ENCODE data around the gene ISCA1. TPM values are rescaled to one million over a fixed set of nuclear protein-coding genes. Genes with fewer than 3 reads are reported as not detected.
A peak's percentile ranks its signal among the peaks of the same experiment; 100 is the strongest.

ISCA1 gene
- total and polyA plus RNA-seq, 3 donors from 2014 or later = 40.9 to 66.2 (median 48.3) TPM

DNA sequence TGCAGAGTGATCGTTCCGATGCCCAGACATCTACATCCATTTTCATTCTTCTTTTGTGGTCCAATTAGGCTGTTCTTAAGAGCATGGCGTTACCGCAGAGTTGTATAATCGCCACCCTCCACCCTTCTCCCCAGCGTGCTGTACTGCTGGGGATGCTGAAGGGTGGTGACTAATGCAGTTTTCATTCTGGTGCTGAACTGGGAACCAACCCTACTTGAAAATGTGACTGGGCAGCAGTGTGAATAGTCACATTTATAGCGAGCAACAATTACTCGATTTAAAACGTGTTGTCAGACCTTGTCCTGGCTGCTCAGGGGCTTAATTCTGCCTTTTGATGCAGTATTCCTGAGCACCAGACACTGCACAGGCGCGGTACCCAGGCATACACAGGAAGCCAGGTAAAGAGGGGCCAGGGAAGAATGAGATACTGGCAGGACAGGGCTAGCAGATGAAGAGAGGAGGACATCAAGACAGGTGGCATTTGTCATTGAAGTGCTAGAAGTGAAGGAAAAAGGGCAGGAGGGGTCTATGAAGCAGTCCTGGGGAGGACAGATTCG, 719 bp upstream of the ISCA1 start:
- TF ChIP-seq POLR2A (IDR thresholded peaks at IDR 0.05) (no peak), CTCF (IDR thresholded peaks at IDR 0.05) (no peak)
- Histone ChIP-seq H3K27ac (peak overlapping the region; percentile 93 to 99), H3K27me3 (no peaks in the 10 kb centered on the region), H3K9me3 (no peaks in the 10 kb centered on the region), H3K4me1 (peaks cover 17% of the 10 kb centered on the region), H3K4me3 (peak overlapping the region; percentile 91 to 96), H3K36me3 (ENCODE audit: low read depth, missing control alignments) (no peaks in the 10 kb centered on the region)
- WGBS, 2 donors = 7 to 11% methylated on average over 11 to 12 of the region's 12 CpGs
- intact Hi-C loops (cut with DNase I; ENCODE audit: low total_unique reads) = no loop called here
- no peak for DNase-seq

DNA sequence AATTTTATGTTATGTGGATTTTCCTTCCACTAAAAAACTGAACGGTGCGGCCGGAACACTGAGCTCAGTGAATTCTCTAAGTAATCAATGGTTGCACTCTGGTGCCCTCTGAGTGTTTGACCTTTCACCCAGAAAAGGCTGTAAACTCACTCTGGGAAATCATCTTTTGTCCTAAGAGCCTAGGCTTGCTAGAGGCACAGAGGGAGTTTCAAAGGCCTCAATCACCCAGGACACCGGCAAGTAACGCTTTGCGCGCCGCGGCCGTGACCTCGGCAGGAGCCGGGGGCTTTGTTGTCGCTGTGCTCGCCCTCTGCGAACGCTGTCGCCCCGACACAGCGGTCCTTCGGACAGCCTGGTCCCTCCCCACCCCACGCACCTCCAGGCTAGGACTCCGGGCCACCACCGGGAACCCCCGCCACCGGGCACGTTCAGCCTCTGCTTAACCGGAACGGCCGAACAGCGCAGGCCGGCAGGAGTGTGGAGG, 703 bp downstream of the ISCA1 start:
- H3K27me3 ChIP-seq = no peaks in the 10 kb centered on the region
- no peaks in the 10 kb centered on the region for H3K36me3 ChIP-seq (ENCODE audit: low read depth, missing control alignments)
- DNase-seq = no peak
- H3K4me1 ChIP-seq = peaks cover 17% of the 10 kb centered on the region
- TF ChIP-seq POLR2A (IDR thresholded peaks at IDR 0.05) (no peak), CTCF (IDR thresholded peaks at IDR 0.05) (no peak)
- H3K4me3 ChIP-seq = peak overlapping the region; percentile 91 to 96
- 0% methylated on average over 6 to 26 of the region's 31 CpGs for whole genome bisulfite sequencing, 2 donors
- H3K27ac ChIP-seq = peak overlapping the region; percentile 93 to 99
- H3K9me3 ChIP-seq = no peaks in the 10 kb centered on the region
- intact Hi-C loops (cut with DNase I; ENCODE audit: low total_unique reads) = no loop called here

- H3K9me3 ChIP-seq = no peaks in the 10 kb centered on the region
- H3K27ac ChIP-seq = no peak overlapping the region
- intact Hi-C loops (cut with DNase I; ENCODE audit: low total_unique reads) = no loop called here
- WGBS, 2 donors = 73 to 75% methylated on average over 7 of the region's 7 CpGs
- no peaks in the 10 kb centered on the region for H3K27me3 ChIP-seq
- peaks cover 17% of the 10 kb centered on the region for H3K4me1 ChIP-seq
- no peak for DNase-seq
- H3K4me3 ChIP-seq = no peak overlapping the region
- no peak for TF ChIP-seq CTCF (IDR thresholded peaks at IDR 0.05)
- no peak for TF ChIP-seq POLR2A (IDR thresholded peaks at IDR 0.05)
- H3K36me3 ChIP-seq (ENCODE audit: low read depth, missing control alignments) = no peaks in the 10 kb centered on the region
These were observed 1.8 kb downstream of the ISCA1 start for GRCh38 chr9:86280580-86280979.

DNA sequence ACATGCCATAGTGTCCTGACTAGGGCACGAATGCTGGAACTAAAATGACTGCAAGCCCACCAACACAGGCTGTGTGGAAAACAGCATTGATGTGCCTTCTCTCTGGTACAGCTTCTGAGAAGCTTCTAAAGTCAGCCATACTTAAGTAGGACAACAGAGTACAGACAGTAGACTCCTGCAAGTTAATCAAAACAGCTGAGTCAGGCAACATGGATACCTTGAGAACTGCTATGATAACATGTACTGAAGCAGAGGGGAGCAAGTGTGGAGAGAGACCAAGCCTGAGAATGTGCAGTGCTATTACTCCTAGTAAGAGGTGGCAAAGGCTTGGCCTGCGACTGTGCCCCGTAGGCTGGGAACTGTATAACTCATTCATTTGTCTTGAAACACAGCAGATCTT, 2.5 kb downstream of the ISCA1 start:
- H3K9me3 ChIP-seq = no peaks in the 10 kb centered on the region
- H3K36me3 ChIP-seq (ENCODE audit: low read depth, missing control alignments) = no peaks in the 10 kb centered on the region
- WGBS, 2 donors = 73 to 81% methylated on average over 3 of the region's 3 CpGs
- H3K27me3 ChIP-seq = no peaks in the 10 kb centered on the region
- TF ChIP-seq POLR2A (IDR thresholded peaks at IDR 0.05) = no peak
- no peak for TF ChIP-seq CTCF (IDR thresholded peaks at IDR 0.05)
- H3K4me1 ChIP-seq = peaks cover 17% of the 10 kb centered on the region
- intact Hi-C loops (cut with DNase I; ENCODE audit: low total_unique reads) = no loop called here
- H3K27ac ChIP-seq = no peak overlapping the region
- no peak overlapping the region for H3K4me3 ChIP-seq
- no peak for DNase-seq

DNA sequence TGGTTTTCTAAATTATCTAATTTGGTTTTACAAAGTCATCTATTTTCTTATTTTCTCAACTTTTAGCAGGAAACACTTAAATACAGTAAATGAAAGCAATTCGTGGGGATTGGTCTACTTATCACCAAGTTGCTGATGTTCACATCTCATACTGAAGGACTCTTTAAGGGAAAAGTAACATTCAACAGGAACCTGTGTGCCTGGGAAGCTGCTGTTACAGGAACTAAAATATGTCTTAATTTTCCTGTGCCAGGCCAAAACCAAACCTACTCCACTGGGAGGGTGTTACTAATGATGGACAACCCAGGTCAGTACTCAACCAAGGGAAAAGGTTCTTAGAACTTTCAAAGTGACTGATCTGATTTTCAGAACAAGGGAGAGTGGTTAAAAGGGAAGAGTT, 5.3 kb downstream of the ISCA1 start:
- Histone ChIP-seq H3K4me1 (peaks cover 17% of the 10 kb centered on the region), H3K27ac (no peak overlapping the region), H3K36me3 (ENCODE audit: low read depth, missing control alignments) (no peaks in the 10 kb centered on the region), H3K9me3 (no peaks in the 10 kb centered on the region), H3K27me3 (no peaks in the 10 kb centered on the region), H3K4me3 (no peak overlapping the region)
- intact Hi-C loops (cut with DNase I; ENCODE audit: low total_unique reads) = no loop called here
- no peak for DNase-seq
- 54 to 62% methylated on average over 1 of the region's 1 CpG for WGBS, 2 donors
- no peak for TF ChIP-seq POLR2A (IDR thresholded peaks at IDR 0.05)
- TF ChIP-seq CTCF (IDR thresholded peaks at IDR 0.05) = no peak
